Right lobe of liver (tissue), 4 donors: ENCODE data around the gene PPP2R5C.

ENCODE experiments used
- CTCF ChIP-seq, 4 donors: fragments of 200-600 bp in 3 of 4; fragments of 450-650 bp in 1 of 4; IDR thresholded peaks; one replicate each; pipeline versions ENCODE4 v1.5.1 to v1.8.0; 2016 to 2022; ENCODE audit warnings: antibody characterized with exemption in 4 of 4, mild to moderate bottlenecking in 2 of 4
- POLR2A ChIP-seq: fragments of 450-650 bp; IDR thresholded peaks from one replicate; pipeline ENCODE4 v1.6.1; 2017; ENCODE audit warnings: antibody characterized with exemption, mild to moderate bottlenecking
- donor health status: DM: no; HTN: no; CAD: no.
- donor health status: DM: no; HTN: no; CAD: no.
- donor health status: DM: no; HTN: yes; CAD: no.

- TF ChIP-seq CTCF (IDR thresholded peaks at IDR 0.05) (no peak), POLR2A (no peak)
These were observed 19.4 kb downstream of the PPP2R5C start for GRCh38 chr14:101780887-101781239.
